Activated naive CD8-positive, alpha-beta T cell treated with anti-CD3 and anti-CD28 coated beads, Interleukin-2, amount 10 ng/mL, durations not matched to agents 7 days and 5 days (primary cell): Measurements from ENCODE around the gene PTPA. TPM values are rescaled to one million over a fixed set of nuclear protein-coding genes. Genes with fewer than 3 reads are reported as not detected.

Source experiments
- ATAC-seq: fragments of 150-1000 bp; cut with Tn5 transposase; one replicate; pipeline ENCODE4 v1.10.0; 2021; ENCODE audit warnings: low read depth, moderate library complexity
- POLR2A ChIA-PET: fragments of 350-600 bp; sonication (Branson Sonifier 250); formaldehyde crosslinking; loops from one replicate; lab custom pipeline; 2021; ENCODE audit warnings: antibody characterized with exemption; lab: Charles Lee
- DNase-seq: peaks from one replicate; pipeline ENCODE4 v3.0.0; 2021
- H3K27ac Mint-ChIP-seq: one replicate; pipeline ENCODE4 v1.8.0; 2022; ENCODE audit warnings: mild to moderate bottlenecking, mixed read lengths
- H3K27me3 Mint-ChIP-seq: one replicate; pipeline ENCODE4 v1.8.0; 2022; ENCODE audit warnings: mild to moderate bottlenecking, moderate library complexity, mixed read lengths
- H3K36me3 Mint-ChIP-seq: one replicate; pipeline ENCODE4 v1.8.0; 2021; ENCODE audit warnings: mild to moderate bottlenecking, mixed read lengths
- H3K4me1 Mint-ChIP-seq: one replicate; pipeline ENCODE4 v1.8.0; 2021; ENCODE audit warnings: mixed read lengths
- H3K4me3 Mint-ChIP-seq: one replicate; pipeline ENCODE4 v1.8.0; 2022; ENCODE audit warnings: mild to moderate bottlenecking, moderate library complexity, mixed read lengths
- H3K9me3 Mint-ChIP-seq: one replicate; pipeline ENCODE4 v1.8.0; 2021; ENCODE audit warnings: mixed read lengths
- total RNA-seq, 2 experiments: library from RNA; stranded (reverse); gene quantifications; one replicate each; pipeline ENCODE4 v1.2.3, GENCODE V29; 2021

PTPA gene
- total RNA-seq, 2 experiments from 2014 or later, result 88.3 to 91.0 TPM

GRCh38 chr9:129164246-129164930 lies 53.2 kb downstream of the PTPA start:
- DNase-seq, result no peak
- ATAC-seq, result no peak
- Mint-ChIP-seq H3K36me3 (peaks cover 1% of the 10 kb centered on the region), H3K4me1 (peaks cover 13% of the 10 kb centered on the region), H3K4me3 (no peak overlapping the region), H3K27me3 (no peaks in the 10 kb centered on the region), H3K9me3 (no peaks in the 10 kb centered on the region), H3K27ac (peak overlapping the region; percentile 58)
- POLR2A ChIA-PET, result interaction anchor here (0.8 kb wide), 1 partner anchor 12 kb away, joined by 5 read pairs; no protein-coding TSS in a partner anchor

GRCh38 chr9:129165198-129165597 lies 54.0 kb downstream of the PTPA start:
- Mint-ChIP-seq H3K9me3 (no peaks in the 10 kb centered on the region), H3K27me3 (no peaks in the 10 kb centered on the region), H3K4me1 (peaks cover 16% of the 10 kb centered on the region), H3K36me3 (peaks cover 1% of the 10 kb centered on the region), H3K4me3 (no peak overlapping the region), H3K27ac (no peak overlapping the region)
- DNase-seq (no peak), ATAC-seq (no peak)
- POLR2A ChIA-PET, result interaction anchor here (1.0 kb wide), 1 partner anchor 33 kb away, joined by 3 read pairs; no protein-coding TSS in a partner anchor

GRCh38 chr9:129166623-129167557 lies 55.7 kb downstream of the PTPA start:
- Mint-ChIP-seq H3K27me3 (peaks cover 2% of the 10 kb centered on the region), H3K36me3 (peaks cover 1% of the 10 kb centered on the region), H3K4me1 (peaks cover 22% of the 10 kb centered on the region), H3K27ac (peak overlapping the region; percentile 21), H3K9me3 (no peaks in the 10 kb centered on the region), H3K4me3 (peak overlapping the region; percentile 67)
- POLR2A ChIA-PET, result interaction anchor here (1.6 kb wide), 1 partner anchor 11 kb away, joined by 6 read pairs; the partner anchor contains the start of gene IER5L
- DNase-seq (no peak), ATAC-seq (peak; percentile 41)

DNA sequence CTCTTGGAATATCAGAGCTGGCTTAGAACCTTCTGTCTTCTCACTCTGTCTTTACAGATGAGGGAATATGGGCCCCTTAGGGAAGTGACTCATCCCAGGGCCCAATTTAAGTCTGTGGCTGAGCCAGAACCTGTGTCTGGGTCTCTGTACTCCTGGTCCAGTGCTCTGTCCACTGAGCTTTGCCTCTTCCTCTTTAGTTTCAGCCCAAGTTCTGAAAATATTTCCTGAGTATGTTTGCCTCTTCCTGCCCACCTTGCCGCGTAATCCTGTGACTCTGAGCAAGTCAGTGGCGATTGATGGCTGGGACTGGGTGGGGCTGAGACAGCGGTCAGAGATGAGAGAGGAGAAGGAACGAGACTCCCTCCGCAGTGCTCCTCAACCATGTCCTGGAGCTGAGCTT lies 59.0 kb downstream of the PTPA start:
- H3K27me3 Mint-ChIP-seq, result peaks cover 19% of the 10 kb centered on the region
- DNase-seq (no peak), ATAC-seq (no peak)
- no peak overlapping the region for H3K27ac Mint-ChIP-seq
- H3K9me3 Mint-ChIP-seq, result no peaks in the 10 kb centered on the region
- no peak overlapping the region for H3K4me3 Mint-ChIP-seq
- POLR2A ChIA-PET, result interaction anchor here (0.5 to 1.6 kb wide), 4 partner anchors 30 to 391 kb away, joined by 3 to 6 read pairs (median 4); no protein-coding TSS in a partner anchor
- peaks cover 21% of the 10 kb centered on the region for H3K4me1 Mint-ChIP-seq
- H3K36me3 Mint-ChIP-seq, result peaks cover 1% of the 10 kb centered on the region

DNA sequence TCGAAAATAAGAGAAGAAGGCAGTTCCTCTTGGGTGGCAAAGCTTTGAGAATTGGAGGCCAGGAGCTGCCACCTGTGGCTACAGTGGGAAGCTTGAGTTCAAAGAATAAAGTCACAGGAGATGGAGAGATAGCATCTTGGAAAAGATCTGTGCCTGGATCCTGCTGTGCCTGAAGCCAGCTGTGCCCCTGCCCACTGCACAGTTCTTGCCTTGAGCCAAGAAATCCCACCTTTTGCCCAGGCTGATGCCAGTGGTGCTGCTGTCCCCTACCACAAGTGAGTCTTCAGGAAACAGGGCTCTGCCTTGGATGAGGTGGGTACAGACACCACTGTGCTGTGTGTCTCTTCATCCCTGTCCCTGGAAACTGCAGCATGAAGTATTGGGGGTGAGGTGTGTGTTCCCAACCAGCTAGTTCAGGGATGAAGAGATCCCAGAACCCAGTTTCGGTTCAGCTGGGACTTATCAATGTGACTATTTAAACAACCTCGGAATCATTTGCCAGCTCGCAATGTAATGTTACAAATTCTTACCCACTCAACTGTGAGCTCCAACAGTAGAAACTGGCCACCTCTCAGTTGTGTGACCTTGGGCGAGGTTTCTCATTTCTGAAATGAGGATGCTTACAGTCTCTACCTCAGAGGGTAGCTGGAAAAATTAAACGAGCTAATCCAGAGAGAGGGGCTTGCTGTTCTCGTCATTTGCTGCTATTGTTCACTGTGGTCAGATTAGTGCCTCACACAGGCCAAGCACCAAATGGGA lies 61.0 kb downstream of the PTPA start:
- no peak overlapping the region for H3K4me3 Mint-ChIP-seq
- no peak overlapping the region for H3K27ac Mint-ChIP-seq
- peaks cover 20% of the 10 kb centered on the region for H3K4me1 Mint-ChIP-seq
- no peak for ATAC-seq
- POLR2A ChIA-PET, result interaction anchor here (0.6 to 1.4 kb wide), 2 partner anchors 175 to 439 kb away, joined by 3 to 4 read pairs; no protein-coding TSS in a partner anchor
- DNase-seq, result no peak
- H3K36me3 Mint-ChIP-seq, result peaks cover 1% of the 10 kb centered on the region
- H3K27me3 Mint-ChIP-seq, result peaks cover 19% of the 10 kb centered on the region
- no peaks in the 10 kb centered on the region for H3K9me3 Mint-ChIP-seq

GRCh38 chr9:129172816-129173215 lies 61.6 kb downstream of the PTPA start:
- H3K4me3 Mint-ChIP-seq, result no peak overlapping the region
- peaks cover 19% of the 10 kb centered on the region for H3K27me3 Mint-ChIP-seq
- H3K4me1 Mint-ChIP-seq, result peaks cover 16% of the 10 kb centered on the region
- POLR2A ChIA-PET, result interaction anchor here (0.6 to 1.4 kb wide), 2 partner anchors 174 to 438 kb away, joined by 3 to 4 read pairs; no protein-coding TSS in a partner anchor
- DNase-seq (no peak), ATAC-seq (no peak)
- H3K9me3 Mint-ChIP-seq, result no peaks in the 10 kb centered on the region
- H3K36me3 Mint-ChIP-seq, result peaks cover 1% of the 10 kb centered on the region
- no peak overlapping the region for H3K27ac Mint-ChIP-seq

GRCh38 chr9:129173296-129174101 lies 62.3 kb downstream of the PTPA start:
- Mint-ChIP-seq H3K36me3 (peaks cover 1% of the 10 kb centered on the region), H3K27me3 (peaks cover 19% of the 10 kb centered on the region), H3K4me1 (peaks cover 13% of the 10 kb centered on the region)

GRCh38 chr9:129174102-129174723 lies 63.0 kb downstream of the PTPA start:
- POLR2A ChIA-PET, result interaction anchor here (0.7 to 5.2 kb wide), 12 partner anchors 33 to 452 kb away, joined by 3 to 44 read pairs (median 5); partner anchors contain the start of gene NTMT1
- no peaks in the 10 kb centered on the region for H3K9me3 Mint-ChIP-seq
- H3K4me1 Mint-ChIP-seq, result peaks cover 18% of the 10 kb centered on the region
- H3K27me3 Mint-ChIP-seq, result peaks cover 19% of the 10 kb centered on the region
- peak overlapping the region; percentile 75 for H3K27ac Mint-ChIP-seq
- peak; percentile 89 for DNase-seq
- peak overlapping the region; percentile 83 for H3K4me3 Mint-ChIP-seq
- no peaks in the 10 kb centered on the region for H3K36me3 Mint-ChIP-seq
- peak; percentile 5 for ATAC-seq

More at GRCh38 chr9:129173296-129174101, 62.3 kb downstream of the PTPA start:
- H3K9me3 Mint-ChIP-seq, result no peaks in the 10 kb centered on the region
- DNase-seq, result no peak
- no peak overlapping the region for H3K27ac Mint-ChIP-seq
- POLR2A ChIA-PET, result interaction anchor here (0.8 to 5.2 kb wide), 5 partner anchors 33 to 308 kb away, joined by 3 to 39 read pairs (median 5); no protein-coding TSS in a partner anchor
- ATAC-seq, result no peak
- H3K4me3 Mint-ChIP-seq, result peak overlapping the region; percentile 83

- POLR2A ChIA-PET, result interaction anchor here (0.7 to 5.2 kb wide), 11 partner anchors 34 to 451 kb away, joined by 3 to 44 read pairs (median 5); partner anchors contain the start of gene NTMT1
- ATAC-seq, result no peak
- Mint-ChIP-seq H3K27me3 (peaks cover 19% of the 10 kb centered on the region), H3K4me3 (peak overlapping the region; percentile 89), H3K9me3 (no peaks in the 10 kb centered on the region), H3K36me3 (no peaks in the 10 kb centered on the region), H3K27ac (peak overlapping the region; percentile 89), H3K4me1 (peaks cover 17% of the 10 kb centered on the region)
- DNase-seq, result peak; percentile 72
Measured at GRCh38 chr9:129174724-129175514, 63.7 kb downstream of the PTPA start.

- Mint-ChIP-seq H3K27me3 (peaks cover 19% of the 10 kb centered on the region), H3K4me1 (peaks cover 12% of the 10 kb centered on the region), H3K4me3 (peak overlapping the region; percentile 89), H3K27ac (peak overlapping the region; percentile 89), H3K9me3 (no peaks in the 10 kb centered on the region), H3K36me3 (no peaks in the 10 kb centered on the region)
- POLR2A ChIA-PET, result interaction anchor here (1.1 to 5.2 kb wide), 7 partner anchors 35 to 450 kb away, joined by 4 to 44 read pairs (median 8); partner anchors contain the start of gene NTMT1
- ATAC-seq (no peak), DNase-seq (no peak)
Measured at GRCh38 chr9:129175515-129175824, 64.3 kb downstream of the PTPA start.
